DLD1 (cell line): ENCODE measurements around the gene EXOC2.

ENCODE experiments used
- in situ Hi-C: cut with HindIII; loops from 2 replicates; pipeline ENCODE4 v1.10.0; 2017; ENCODE audit warnings: low sequenced_read_pairs

Gene EXOC2

DNA sequence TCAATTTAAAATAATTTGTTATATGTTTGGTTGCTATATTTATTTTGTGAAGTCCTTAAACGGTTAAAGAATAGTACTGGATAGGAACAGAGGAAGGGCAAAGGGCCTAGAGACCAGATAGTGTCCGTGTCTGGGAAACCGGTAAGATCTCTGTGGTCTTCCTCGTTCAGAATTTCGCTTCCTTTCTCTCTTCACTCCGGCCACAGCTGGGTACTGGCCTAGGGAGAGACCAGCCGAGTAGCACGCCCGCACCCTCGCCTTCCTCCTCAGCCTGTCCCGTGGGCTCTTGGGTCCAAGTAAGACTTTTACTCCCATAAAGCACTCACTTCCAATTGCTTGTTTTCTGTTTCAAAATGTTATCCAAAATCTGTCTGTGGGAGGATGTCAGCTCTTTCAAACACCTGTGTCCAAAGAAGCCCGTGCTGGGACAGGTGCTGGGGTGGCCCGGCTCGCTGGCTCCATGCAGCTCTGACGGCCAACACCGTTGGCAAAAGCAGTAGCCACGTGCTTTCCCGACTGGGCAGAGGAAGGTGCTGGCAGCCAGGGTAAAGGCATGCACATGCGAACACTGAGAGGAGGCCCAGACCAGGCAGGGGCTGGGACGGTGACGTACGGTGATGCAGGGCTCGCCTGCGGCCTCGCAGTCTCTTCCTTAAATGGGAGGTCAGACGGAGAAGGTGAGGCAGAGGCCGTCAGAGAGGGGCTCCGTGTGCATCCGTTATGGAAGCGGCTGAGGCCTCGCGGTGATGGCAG, 189.2 kb downstream of the EXOC2 start:
- in situ Hi-C loops = no loop called here

DNA sequence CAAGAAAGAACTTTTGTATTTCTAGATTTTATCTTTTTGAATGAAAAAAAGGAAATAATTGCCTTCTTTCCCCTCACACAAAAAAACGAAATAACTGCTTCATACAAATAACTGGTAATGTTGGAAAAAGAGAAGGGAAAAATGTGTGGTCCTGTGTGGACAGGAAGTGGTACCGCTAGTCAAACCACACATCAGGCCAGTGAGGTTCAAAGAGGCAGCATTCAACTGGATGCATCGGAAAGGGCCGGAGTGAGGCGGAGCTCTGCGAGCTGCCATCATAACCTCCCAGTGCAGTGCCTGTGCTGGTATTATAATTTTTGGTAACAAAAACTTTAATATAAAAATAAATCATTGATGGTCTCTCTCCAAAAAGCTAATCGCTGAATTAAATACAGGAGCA, 190.2 kb downstream of the EXOC2 start:
- in situ Hi-C loops = no loop called here

DNA sequence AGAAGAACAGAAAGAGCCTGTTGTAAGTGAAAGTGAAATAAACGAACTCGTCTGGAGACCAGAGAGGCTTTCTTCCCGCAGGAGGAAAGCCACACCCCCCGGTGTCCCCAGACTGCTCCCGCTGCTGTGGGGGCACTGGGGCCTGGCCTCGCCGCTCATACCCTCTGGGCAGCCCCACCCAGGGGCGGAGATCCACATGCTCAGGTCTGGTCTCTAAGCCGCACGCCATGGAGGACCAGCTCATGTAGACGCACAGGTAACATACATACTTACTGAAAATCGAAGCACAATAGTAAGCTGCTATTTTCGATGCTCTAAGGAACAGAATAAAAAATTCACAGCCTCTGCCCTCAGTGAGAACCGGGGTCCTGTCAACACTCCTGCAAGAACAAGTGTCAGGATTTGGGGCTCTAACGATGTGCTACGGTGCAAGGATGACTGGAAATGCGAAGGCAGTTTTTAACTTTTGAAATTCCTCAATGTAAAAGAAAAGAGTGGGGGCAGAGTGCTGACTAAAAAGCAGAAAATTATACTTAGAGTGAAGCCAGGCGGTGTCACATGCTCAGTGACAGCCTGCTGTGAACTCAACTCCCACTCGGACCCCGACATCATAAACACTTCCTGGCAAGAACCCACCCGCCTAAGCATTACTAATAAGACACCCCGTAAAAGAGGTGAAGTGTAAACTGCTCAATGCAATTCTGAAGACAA, 190.9 kb downstream of the EXOC2 start:
- in situ Hi-C loops = no loop called here

DNA sequence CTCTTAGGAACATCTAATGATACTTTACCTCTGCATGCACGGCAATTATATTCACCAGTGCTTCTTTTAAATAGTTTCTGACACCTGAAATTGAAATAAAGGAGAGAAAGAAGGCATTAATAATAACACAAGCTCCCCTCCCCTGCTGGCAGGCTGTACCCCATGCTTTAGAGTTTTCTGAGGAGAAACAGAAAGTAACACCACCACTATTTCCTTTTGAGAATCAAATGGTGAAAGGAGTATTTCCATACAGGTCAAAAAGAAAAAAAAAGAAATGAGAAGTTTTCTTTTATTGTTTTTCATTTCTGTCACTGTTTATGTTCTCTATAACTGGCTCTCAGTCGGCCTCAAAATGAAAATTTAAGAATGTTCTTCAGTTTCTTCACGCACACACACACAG, 193.3 kb downstream of the EXOC2 start:
- in situ Hi-C loops = no loop called here

DNA sequence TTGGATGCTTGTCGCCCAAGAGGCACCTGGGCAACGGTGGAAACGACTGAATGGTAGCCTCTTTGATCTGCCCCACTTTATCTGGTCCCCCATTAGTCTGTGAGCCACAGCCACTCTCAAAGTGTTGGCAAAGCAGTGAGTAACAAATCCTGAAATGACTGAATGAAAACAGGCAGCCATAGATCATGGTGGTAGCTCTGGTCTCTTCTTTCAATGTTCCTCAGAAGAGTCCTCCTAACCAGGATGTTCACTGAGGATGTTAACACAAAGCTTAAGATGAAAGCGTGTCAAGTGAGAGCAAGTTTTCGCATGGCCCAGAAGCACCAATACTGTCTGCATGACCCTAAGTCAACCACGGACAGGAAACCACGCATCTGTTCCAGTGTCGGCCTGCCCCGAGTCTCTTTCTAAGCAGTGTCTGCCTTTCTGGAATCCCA, 194.1 kb downstream of the EXOC2 start:
- in situ Hi-C loops = no loop called here

DNA sequence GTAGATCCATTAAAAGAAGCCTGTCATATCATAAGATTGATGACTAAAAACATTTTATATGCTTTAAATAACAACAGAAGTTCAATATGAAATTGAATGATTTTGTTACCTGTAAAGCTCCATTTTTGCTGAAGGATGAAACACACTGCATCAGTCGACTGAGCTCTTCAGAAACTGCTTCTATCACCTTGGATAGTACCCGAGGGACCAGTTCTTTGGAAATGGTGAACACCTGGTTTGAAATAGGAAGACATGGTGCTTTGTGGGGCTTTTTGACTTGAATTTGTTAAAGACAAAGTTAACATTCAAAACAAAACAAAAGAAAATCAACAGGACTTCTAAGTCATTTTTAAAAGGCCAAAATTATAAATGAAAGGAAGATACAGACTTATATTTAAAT, 195.7 kb downstream of the EXOC2 start:
- in situ Hi-C loops = no loop called here

DNA sequence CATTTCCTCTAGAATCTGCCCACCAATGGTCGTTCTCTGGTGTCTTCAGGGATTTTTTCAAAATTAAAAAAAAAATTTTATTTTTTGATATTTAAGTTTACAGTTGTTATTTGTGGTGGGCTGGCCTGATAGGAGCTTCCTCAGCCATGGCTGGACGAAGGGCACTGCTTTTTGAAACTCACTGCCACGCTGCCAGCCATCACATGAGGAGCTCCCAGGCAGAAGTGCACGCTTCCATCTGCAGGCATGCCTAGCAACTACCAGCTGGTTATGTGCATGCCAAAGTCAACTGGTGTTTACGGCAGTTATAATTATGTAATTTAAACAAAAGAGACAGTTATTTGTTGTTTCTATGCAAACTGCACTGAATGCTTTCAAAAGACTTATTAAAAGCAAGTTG, 196.3 kb downstream of the EXOC2 start:
- in situ Hi-C loops = no loop called here

DNA sequence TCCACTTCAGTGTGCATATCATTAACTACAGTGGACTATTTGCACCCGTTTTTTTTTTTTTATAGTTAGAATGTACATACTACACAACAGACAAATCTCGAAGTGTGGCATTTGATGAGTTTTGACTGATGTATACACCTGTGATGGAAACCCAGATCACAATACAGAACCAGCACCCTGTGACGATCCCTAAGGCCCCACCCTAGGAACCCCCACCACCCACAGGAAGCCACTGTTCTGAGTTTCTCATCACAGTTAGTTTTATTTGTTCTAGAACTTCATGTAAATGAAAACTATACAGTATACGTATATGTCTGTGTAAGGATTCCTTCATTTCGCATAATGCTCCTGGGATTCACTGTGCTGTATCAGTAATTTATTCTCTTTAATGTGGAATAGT, 198.5 kb downstream of the EXOC2 start:
- in situ Hi-C loops = no loop called here

DNA sequence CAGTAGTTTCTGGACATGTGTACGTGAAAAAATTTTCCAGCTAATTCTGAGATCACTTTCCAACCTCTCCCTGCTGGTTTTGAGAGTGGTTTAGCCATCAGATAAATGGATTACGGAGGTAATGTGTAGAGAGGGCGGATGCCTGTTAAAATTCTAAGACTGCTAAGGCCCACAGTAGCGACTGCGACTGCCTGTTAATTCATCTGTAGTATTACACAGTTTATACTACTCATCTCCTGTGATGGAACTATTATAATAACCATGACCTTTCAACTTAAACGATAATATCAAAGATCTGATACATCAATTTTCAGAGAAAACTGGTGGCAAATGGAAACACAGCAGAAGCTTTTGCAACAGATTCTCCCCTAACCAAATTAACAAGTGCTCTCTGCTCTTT, 199.1 kb downstream of the EXOC2 start:
- in situ Hi-C loops = no loop called here

DNA sequence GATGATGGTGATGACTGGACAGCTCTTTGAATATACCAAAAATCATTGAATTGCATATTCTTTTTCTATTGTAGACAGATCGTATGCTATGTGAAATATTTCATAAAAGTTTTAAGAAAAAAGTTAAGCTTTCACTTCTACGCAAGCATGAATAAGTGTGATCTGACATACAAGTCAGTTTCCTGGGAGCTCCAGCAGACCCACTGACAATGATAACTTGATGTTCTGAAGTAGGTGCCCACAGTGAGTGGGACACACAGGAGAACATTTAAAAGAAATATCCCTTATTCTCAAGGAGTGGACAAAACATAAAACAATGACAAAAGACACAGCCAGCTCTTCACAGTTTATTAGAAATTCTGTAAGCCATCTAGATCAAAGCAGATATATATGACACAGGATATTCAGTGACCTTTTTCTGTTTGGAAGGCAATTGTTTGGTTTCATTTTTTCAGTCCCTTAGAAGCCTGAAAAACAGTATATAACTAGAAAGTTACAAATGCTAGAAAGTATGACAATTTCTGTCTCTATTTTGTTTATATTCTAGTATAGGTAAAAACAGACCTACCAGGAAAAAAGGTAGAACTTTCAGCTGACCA, 200.0 kb downstream of the EXOC2 start:
- in situ Hi-C loops = no loop called here

DNA sequence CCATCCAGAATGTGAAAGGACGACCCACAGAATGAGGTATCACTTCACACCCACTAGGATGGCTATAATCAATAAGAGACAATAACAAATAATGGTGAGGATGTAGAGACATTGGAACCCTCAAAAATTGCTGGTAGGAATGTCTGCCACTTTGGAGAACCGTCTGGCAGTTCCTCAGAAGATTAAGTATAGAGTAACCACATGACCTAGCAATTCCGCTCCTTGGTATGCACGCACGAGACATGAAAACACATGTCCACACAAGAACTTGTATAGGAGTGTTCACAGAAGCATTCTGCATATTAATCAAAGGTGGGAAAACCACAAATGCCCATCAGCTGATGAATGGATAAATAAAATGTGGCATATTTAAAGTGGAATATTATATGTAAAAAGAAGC, 200.8 kb downstream of the EXOC2 start:
- in situ Hi-C loops = no loop called here

DNA sequence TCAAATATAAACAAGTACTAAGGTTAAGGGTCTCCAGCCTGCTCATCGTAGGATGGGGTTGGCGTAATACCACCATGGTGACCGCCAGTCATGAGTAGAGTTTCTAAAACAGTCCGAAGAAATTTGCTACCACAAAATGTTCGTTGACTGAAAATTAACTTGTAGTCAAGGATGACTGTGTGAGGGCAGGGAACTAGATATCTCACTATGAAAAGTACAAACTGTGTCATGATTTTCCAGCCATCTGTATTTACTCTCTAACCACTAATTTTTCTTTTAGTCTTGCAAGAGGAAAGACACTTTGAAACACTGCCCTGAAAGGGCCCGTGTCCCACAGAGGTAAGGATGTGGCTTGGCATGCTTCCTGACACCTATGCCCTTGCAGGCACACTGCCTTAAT, 201.7 kb downstream of the EXOC2 start:
- in situ Hi-C loops = no loop called here

DNA sequence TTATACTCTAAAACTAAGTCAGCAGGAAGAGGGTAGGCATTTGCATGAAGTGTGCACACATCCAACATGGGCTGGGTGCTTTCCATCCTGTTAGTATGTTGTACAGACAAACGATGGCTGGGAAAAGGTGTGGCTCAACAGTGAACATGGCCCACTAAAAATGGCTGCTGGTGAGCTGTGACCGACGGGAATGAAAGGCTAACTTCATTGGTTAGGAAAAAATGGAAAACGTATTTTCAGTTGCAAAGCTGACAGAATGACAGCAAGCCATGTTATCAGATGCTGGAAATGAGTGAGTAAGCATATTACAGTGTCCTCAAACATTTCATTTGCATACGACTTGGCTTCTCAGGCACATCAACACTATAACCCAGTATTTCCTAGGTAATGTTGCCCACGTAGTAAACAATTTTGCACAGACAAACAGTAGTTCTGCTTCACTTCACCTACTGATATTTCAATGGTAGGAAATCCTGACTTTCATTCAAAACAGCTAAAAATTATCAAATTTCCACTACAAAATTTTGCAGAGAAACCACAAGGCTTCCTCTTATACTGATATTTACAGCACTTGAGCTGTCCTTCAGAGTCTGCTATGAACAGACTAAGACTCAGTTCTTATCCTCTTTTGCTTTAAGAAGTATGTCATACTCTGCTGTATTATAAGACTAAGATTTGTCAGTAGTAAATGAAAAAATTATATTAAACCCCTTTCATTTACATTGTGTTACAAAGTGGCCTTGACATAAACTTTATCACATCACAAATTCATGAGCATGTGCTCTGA, 202.5 kb downstream of the EXOC2 start:
- in situ Hi-C loops = no loop called here

DNA sequence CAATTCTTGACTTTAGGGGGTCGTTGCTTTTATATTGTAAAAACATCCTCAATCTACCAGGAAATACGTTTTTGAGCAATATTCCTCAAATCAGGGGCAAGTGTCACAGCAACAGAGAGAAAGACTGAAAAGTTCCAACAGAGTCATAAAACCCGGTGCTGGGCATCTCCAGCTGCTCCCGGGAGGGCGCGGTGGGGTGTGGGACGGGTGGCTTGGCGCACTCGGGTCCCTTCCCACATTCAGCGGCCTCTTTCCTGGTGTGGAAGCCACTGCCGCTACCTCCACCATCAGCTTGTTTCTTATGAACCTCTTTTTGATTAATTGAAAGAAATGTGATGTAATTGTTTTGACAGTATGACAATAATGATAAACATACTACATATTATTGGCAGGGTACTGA, 203.2 kb downstream of the EXOC2 start:
- in situ Hi-C loops = no loop called here

DNA sequence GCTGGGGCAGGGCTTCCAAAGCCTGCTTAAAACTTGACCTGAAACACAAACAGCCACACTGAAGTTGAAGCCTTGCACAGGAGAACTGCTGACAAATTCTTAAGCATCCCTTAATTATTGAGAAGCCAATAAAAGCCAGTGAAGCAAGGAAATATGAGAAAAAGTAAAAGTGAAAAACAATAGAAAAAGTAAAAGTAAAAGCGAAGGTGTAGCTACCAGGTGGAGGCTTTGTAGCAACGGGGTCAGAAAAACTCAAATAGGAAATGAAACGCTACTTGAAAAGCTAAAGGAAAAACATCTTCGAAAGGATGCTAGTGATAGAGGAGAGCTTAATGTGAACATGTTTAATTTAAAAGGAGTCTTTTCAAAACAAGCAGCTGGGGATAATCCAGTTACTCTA, 203.9 kb downstream of the EXOC2 start:
- in situ Hi-C loops = no loop called here

DNA sequence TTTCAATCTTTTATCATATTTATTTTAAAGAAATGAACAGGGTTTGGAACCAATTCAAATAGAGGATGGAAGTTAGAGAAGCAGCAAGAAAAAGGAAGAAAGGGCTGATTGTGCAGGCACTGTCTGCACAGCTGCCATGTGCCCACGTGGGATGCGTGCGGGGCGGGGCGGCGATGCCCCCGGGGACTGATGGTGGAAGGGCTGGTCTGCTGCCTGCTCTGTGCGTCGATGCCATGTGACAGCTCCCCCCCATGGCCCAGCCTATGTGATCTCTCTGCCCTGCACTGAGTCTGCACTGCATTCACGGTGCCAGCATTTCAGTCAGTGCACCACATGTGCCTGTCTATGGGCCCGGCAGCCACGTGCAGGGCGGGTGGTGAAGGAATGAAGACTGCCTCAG, 205.0 kb downstream of the EXOC2 start:
- in situ Hi-C loops = no loop called here

DNA sequence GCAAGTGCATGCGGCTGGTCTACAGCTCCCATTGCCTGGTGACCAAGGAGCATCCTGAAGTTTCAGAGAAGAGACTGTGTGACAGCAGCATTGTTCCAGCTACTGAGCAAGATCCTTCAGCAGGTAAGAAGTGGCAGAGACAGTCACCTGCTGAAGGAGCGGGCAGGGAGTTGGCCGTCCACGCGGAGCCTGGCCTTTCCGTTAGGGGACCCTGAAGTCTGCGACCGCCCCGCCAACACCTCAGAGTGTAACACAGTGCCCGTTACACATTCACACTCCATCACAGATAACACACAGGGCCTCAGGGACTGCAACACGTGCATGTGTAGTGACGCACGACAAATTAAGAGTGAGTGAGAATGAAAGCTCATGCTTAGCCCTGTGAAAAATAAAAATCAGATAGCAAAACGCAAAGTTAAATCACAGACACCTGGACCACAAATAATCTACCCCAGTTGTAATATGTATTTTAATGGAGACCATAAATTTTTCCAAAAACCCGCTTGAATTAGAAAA, 207.2 kb downstream of the EXOC2 start:
- in situ Hi-C loops = no loop called here

DNA sequence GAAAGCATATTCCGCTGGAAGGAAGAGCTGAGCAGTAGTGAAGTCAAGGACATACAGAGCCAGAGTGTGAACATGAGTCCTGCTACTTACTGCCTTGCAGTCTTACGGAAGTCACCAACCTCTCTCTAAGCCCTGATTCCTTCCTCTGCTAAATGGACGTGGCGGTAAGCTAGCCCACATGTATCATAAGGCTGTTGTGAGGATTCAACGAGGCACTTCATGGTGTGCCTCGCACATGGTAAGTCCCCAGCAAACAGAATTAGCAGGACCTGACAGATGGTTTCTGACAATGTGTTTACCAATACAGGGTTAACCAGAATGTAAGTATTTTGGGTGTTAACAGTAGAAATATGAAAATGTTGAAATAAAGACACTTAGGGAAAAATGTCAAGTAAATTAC, 208.2 kb downstream of the EXOC2 start:
- in situ Hi-C loops = no loop called here

DNA sequence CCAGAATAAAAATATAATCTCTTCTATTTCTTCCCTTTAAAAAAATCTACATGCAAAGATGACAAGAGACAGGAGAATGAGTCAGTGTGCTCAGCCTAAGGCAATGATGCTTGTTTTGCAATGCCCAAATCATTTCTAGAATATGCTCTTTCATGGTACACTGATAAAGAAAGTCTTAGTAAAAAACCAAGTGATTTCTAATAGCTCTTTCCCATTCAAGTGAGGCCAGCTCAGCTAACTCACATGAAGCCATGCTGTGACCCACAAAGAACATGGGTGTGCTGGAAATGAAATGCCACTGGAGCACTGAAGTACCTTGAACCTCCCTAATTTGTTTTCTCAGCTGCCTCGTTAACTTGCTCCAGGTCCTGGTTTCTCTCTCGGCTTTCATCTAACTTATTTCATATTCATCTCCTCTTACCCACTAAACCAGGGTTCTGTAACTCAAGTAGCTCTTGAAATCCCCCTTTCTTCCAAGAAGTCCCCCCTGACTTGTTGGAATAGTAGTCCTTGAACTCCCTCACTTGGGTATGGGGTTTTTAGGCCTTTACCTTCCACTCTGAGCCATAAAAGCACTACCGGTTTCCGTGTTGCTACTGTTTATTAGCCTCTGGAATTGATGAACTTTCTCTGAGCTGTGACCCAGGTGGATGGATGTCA, 208.7 kb downstream of the EXOC2 start:
- in situ Hi-C loops = no loop called here

DNA sequence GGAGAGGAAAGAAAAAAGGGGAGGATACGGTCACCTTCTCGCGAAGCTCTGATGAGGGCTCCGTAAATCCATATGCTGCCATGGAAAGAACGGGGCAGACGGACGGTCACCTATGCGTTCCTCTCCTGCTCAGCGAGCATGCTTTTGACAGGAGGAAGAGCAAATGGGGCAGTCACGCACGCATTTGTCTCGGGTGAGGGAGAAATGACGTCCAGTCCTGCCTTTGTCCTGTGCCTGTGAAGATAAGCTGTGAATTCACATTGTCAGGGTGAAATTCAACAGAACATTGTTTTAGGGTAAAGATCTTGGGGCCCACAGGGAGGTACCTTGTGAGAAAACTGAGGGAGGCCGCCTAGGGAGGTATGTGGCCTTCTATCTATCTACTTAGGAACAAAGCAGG, 217.6 kb downstream of the EXOC2 start:
- in situ Hi-C loops = no loop called here
